Uterus (tissue), 2 donors: Measurements from ENCODE around the gene SERGEF.

ENCODE experiments used
- CTCF ChIP-seq, 4 experiments: fragments of 200-600 bp in 2 of 4; fragments of 450-650 bp in 2 of 4; sonication (generic) in 2 of 4; IDR thresholded peaks; one replicate each; pipeline ENCODE4 v1.5.1; 2016 to 2019; ENCODE audit warnings: antibody characterized with exemption in 4 of 4, mild to moderate bottlenecking in 2 of 4, moderate library complexity in 1 of 4
- POLR2A ChIP-seq, 2 donors: fragments of 450-650 bp; IDR thresholded peaks; one replicate each; pipeline ENCODE4 v1.6.1; 2016; ENCODE audit warnings: antibody characterized with exemption in 2 of 2, mild to moderate bottlenecking in 1 of 2, moderate library complexity in 1 of 2

DNA sequence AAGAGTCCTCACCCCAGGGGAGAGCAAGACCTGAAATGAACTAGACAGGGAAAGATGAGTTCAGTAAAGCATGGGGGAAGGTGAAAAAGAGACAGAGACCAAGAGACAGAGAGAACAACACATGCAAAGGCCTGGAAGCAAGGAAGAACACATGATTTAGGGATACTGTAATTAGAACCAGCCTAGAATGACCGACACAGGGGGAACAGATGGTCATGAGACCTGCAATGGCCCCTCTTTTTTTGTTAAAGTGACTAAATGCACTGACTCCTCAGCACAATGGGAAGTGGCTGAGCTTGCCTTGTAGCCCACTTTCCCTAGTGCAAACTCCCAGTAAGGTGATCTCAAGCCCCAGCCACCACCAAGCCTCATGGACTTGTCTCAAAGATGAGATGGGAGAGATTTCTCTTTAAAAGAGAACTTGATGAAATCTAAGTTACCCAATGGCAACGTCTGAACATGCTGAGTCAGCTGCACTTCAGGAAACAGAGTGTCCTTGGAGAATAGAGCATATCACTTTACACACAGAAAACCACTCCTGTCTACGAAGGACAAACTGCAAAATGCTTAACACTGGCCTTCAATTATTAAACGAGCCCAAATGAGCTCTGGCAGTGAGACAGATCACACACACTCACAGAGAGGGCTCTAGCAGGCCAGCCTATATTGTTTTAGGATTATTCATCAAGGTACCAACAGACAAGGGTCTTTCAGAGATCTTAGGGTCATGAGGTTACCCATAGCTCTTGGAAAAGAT, 91.0 kb downstream of the SERGEF start:
- no peak for TF ChIP-seq CTCF (IDR thresholded peaks at IDR 0.05)
- TF ChIP-seq POLR2A (IDR thresholded peaks at IDR 0.05) = no peak
